HG03066 (cell line): ENCODE results near the gene GPR31.
"Not testable (repeated sequence)": the region's sequence is repeated elsewhere in the genome, so short reads cannot be mapped to it uniquely, and the experiment has no call there.

Experiments used
- ATAC-seq: cut with Tn5 transposase; IDR thresholded peaks from one replicate; pipeline ENCODE4 v1.9.1; 2021; ENCODE audit warnings: low read depth; ENCODE audit not compliant: unreplicated experiment

The GPR31 gene

GRCh38 chr6:167168296-167168695 lies 10.5 kb upstream of the GPR31 start:
- not testable (repeated sequence) for ATAC-seq

GRCh38 chr6:167167699-167168098 lies 9.9 kb upstream of the GPR31 start:
- ATAC-seq: not testable (repeated sequence)

- ATAC-seq: no peak
Observed at GRCh38 chr6:167165858-167166471, 8.2 kb upstream of the GPR31 start.

GRCh38 chr6:167164261-167164660 lies 6.5 kb upstream of the GPR31 start:
- ATAC-seq: no peak

- no peak for ATAC-seq
Observed at GRCh38 chr6:167163476-167164011, 5.8 kb upstream of the GPR31 start.

GRCh38 chr6:167162591-167162990 lies 4.8 kb upstream of the GPR31 start:
- ATAC-seq: no peak

GRCh38 chr6:167161851-167162467 lies 4.2 kb upstream of the GPR31 start:
- no peak for ATAC-seq

- ATAC-seq: no peak
Observed at GRCh38 chr6:167157414-167157813, 366 bp downstream of the GPR31 start.

GRCh38 chr6:167154895-167155294 lies 2.9 kb downstream of the GPR31 start:
- no peak for ATAC-seq

- no peak for ATAC-seq
Observed at GRCh38 chr6:167154291-167154690, 3.5 kb downstream of the GPR31 start.

GRCh38 chr6:167153521-167153959 lies 4.2 kb downstream of the GPR31 start:
- peak; percentile 55 for ATAC-seq

GRCh38 chr6:167152862-167153261 lies 4.9 kb downstream of the GPR31 start:
- peak; percentile 46 for ATAC-seq

GRCh38 chr6:167151648-167152047 lies 6.1 kb downstream of the GPR31 start:
- no peak for ATAC-seq

GRCh38 chr6:167150941-167151549 lies 6.7 kb downstream of the GPR31 start:
- ATAC-seq: peak; percentile 49

- no peak for ATAC-seq
Observed at GRCh38 chr6:167148997-167149396, 8.8 kb downstream of the GPR31 start.

GRCh38 chr6:167148021-167148420 lies 9.8 kb downstream of the GPR31 start:
- ATAC-seq: no peak

- no peak for ATAC-seq
Observed at GRCh38 chr6:167146977-167147376, 10.8 kb downstream of the GPR31 start.

GRCh38 chr6:167146135-167146534 lies 11.6 kb downstream of the GPR31 start:
- no peak for ATAC-seq

GRCh38 chr6:167145461-167145860 lies 12.3 kb downstream of the GPR31 start:
- no peak for ATAC-seq

GRCh38 chr6:167143041-167143440 lies 14.7 kb downstream of the GPR31 start:
- ATAC-seq: no peak

- no peak for ATAC-seq
Observed at GRCh38 chr6:167142433-167142761, 15.4 kb downstream of the GPR31 start.
